AG04449 (cell line): Measurements from ENCODE around the gene SNTG2.

Source experiments
- CTCF ChIA-PET: fragments of 350-600 bp; formaldehyde crosslinking; extraction: SDS; loops from one replicate; lab custom pipeline; 2021; ENCODE audit warnings: antibody characterized with exemption; lab: Yijun Ruan, JAX
- POLR2A ChIA-PET: fragments of 400-600, 350-600 bp; formaldehyde crosslinking; extraction: SDS; loops from one replicate; lab custom pipeline; 2020; ENCODE audit warnings: antibody characterized with exemption, inconsistent platforms; lab: Yijun Ruan, JAX
- DNase-seq: peaks from one replicate; pipeline ENCODE4 v3.0.0-alpha.2; 2010; ENCODE audit warnings: low read depth, low spot score
- H3K4me3 ChIP-seq: 2 replicates; pipeline ENCODE4 v1.5.1; 2011; ENCODE audit warnings: low read depth, mild to moderate bottlenecking, control low read depth, low read length
- CTCF ChIP-seq: IDR thresholded peaks from one replicate; pipeline ENCODE4 v1.5.1; 2011; ENCODE audit warnings: mild to moderate bottlenecking, moderate library complexity, low read length, control low read depth, inconsistent platforms; ENCODE audit not compliant: insufficient read depth; ENCODE audit errors: missing control alignments

The SNTG2 gene

GRCh38 chr2:1268034-1268433, 317.4 kb downstream of the SNTG2 start:
- no peak overlapping the region for H3K4me3 ChIP-seq
- ChIA-PET POLR2A (no interaction called here), CTCF (no interaction called here)
- no peak for DNase-seq
- no peak for TF ChIP-seq CTCF

GRCh38 chr2:1269812-1270211, 319.2 kb downstream of the SNTG2 start:
- DNase-seq: no peak
- CTCF ChIA-PET: no interaction called here
- POLR2A ChIA-PET: no interaction called here
- TF ChIP-seq CTCF: no peak
- H3K4me3 ChIP-seq: no peak overlapping the region

- no peak for TF ChIP-seq CTCF
- POLR2A ChIA-PET: no interaction called here
Measured at GRCh38 chr2:1272835-1273234, 322.2 kb downstream of the SNTG2 start.

GRCh38 chr2:1277634-1278033, 327.0 kb downstream of the SNTG2 start:
- CTCF ChIA-PET: no interaction called here
- POLR2A ChIA-PET: no interaction called here
- TF ChIP-seq CTCF: no peak
- H3K4me3 ChIP-seq: no peak overlapping the region
- no peak for DNase-seq

More at GRCh38 chr2:1272835-1273234, 322.2 kb downstream of the SNTG2 start:
- no peak for DNase-seq
- CTCF ChIA-PET: no interaction called here
- no peak overlapping the region for H3K4me3 ChIP-seq

GRCh38 chr2:1278125-1278524, 327.5 kb downstream of the SNTG2 start:
- POLR2A ChIA-PET: no interaction called here
- no peak overlapping the region for H3K4me3 ChIP-seq
- no peak for DNase-seq
- CTCF ChIA-PET: no interaction called here
- TF ChIP-seq CTCF: no peak

- TF ChIP-seq CTCF: no peak
- ChIA-PET CTCF (no interaction called here), POLR2A (no interaction called here)
- no peak overlapping the region for H3K4me3 ChIP-seq
- DNase-seq: no peak
Measured at GRCh38 chr2:1278861-1279260, 328.2 kb downstream of the SNTG2 start.
